Smooth muscle cell (in vitro differentiated cells): Measurements from ENCODE around the gene NUB1. TPM values are rescaled to one million over a fixed set of nuclear protein-coding genes. Genes with fewer than 3 reads are reported as not detected.

Experiments
- DNase-seq: peaks from one replicate; lab custom pipeline; 2025; ENCODE audit not compliant: unreplicated experiment; lab: John Stamatoyannopoulos, UW
- H2AFZ ChIP-seq: fragments of 200-600 bp; sonication (generic); 2 replicates; pipeline ENCODE4 v1.6.0; 2016; ENCODE audit warnings: antibody characterized with exemption, low read depth, mild to moderate bottlenecking
- H3F3A ChIP-seq: fragments of 200-600 bp; sonication (generic); 2 replicates; pipeline ENCODE4 v1.6.0; 2017; ENCODE audit warnings: antibody characterized with exemption, low read depth
- H3K27ac ChIP-seq: fragments of 200-600 bp; sonication (generic); 2 replicates; pipeline ENCODE4 v1.5.1; 2016; ENCODE audit warnings: low read depth, mild to moderate bottlenecking
- H3K27me3 ChIP-seq: fragments of 200-600 bp; sonication (generic); 2 replicates; pipeline ENCODE4 v1.6.1; 2016; ENCODE audit warnings: low read depth, mild to moderate bottlenecking
- H3K36me3 ChIP-seq: fragments of 200-600 bp; sonication (generic); 2 replicates; pipeline ENCODE4 v1.5.1; 2016; ENCODE audit warnings: low read depth
- H3K4me1 ChIP-seq: fragments of 200-600 bp; sonication (generic); 2 replicates; pipeline ENCODE4 v1.5.1; 2016; ENCODE audit warnings: low read depth
- H3K4me2 ChIP-seq: fragments of 200-600 bp; sonication (generic); 2 replicates; pipeline ENCODE4 v1.6.0; 2016; ENCODE audit warnings: mild to moderate bottlenecking
- H3K4me3 ChIP-seq: fragments of 200-600 bp; sonication (generic); 2 replicates; pipeline ENCODE4 v1.5.1; 2016; ENCODE audit warnings: mild to moderate bottlenecking
- H3K79me2 ChIP-seq: fragments of 200-600 bp; sonication (generic); 2 replicates; pipeline ENCODE4 v1.6.0; 2016; ENCODE audit warnings: low read depth, mild to moderate bottlenecking
- H3K9ac ChIP-seq: fragments of 200-600 bp; sonication (generic); 2 replicates; pipeline ENCODE4 v1.6.0; 2016; ENCODE audit warnings: low read depth
- H3K9me3 ChIP-seq: fragments of 200-600 bp; sonication (generic); replicated peaks from 2 replicates; pipeline ENCODE4 v1.5.1; 2016; ENCODE audit warnings: low read depth
- H4K20me1 ChIP-seq: fragments of 200-600 bp; sonication (generic); 2 replicates; pipeline ENCODE4 v1.6.0; 2016; ENCODE audit warnings: low read depth
- WGBS: methylation state at CpG from one replicate; pipeline ENCODE4 v1.1.7; 2016; ENCODE audit warnings: low lambda C conversion rate; 5-methylcytosine and 5-hydroxymethylcytosine counted together
- polyA plus RNA-seq: library from polyadenylated mRNA; unstranded; fragments of >200 nt; fragmentation: Nextera tagmentation; extraction: Ambion mirVana; gene quantifications from 2 replicates; pipeline ENCODE4 v1.2.1, GENCODE V29; 2016
- total RNA-seq: library from RNA; depleted of rRNA; stranded (reverse); fragments of >200 nt; gene quantifications from 2 replicates; pipeline ENCODE4 v1.2.3, GENCODE V29; 2014
- TF ChIP-seq, protein P1 (sequence below): fragments of 200-600 bp; sonication (generic); IDR thresholded peaks from 2 replicates; pipeline ENCODE4 v1.5.1; 2017; ENCODE audit warnings: borderline replicate concordance, mild to moderate bottlenecking, antibody characterized with exemption; ENCODE audit not compliant: insufficient read depth, poor library complexity, severe bottlenecking

Gene NUB1
- total and polyA plus RNA-seq, 2 experiments from 2014 or later, result 28.5 to 36.9 TPM

- H3K4me2 ChIP-seq, result no peak overlapping the region
- H4K20me1 ChIP-seq, result peaks cover 5% of the 10 kb centered on the region
- DNase-seq, result no peak
- WGBS, result 96% methylated on average over 12 of the region's 12 CpGs
- H3K36me3 ChIP-seq, result no peaks in the 10 kb centered on the region
- no peak overlapping the region for H3K27ac ChIP-seq
- peaks cover 18% of the 10 kb centered on the region for H3K27me3 ChIP-seq
- H3K4me3 ChIP-seq, result no peak overlapping the region
- H3K4me1 ChIP-seq, result peaks cover 8% of the 10 kb centered on the region
- no peaks in the 10 kb centered on the region for H3F3A ChIP-seq
- TF ChIP-seq, protein P1, sequence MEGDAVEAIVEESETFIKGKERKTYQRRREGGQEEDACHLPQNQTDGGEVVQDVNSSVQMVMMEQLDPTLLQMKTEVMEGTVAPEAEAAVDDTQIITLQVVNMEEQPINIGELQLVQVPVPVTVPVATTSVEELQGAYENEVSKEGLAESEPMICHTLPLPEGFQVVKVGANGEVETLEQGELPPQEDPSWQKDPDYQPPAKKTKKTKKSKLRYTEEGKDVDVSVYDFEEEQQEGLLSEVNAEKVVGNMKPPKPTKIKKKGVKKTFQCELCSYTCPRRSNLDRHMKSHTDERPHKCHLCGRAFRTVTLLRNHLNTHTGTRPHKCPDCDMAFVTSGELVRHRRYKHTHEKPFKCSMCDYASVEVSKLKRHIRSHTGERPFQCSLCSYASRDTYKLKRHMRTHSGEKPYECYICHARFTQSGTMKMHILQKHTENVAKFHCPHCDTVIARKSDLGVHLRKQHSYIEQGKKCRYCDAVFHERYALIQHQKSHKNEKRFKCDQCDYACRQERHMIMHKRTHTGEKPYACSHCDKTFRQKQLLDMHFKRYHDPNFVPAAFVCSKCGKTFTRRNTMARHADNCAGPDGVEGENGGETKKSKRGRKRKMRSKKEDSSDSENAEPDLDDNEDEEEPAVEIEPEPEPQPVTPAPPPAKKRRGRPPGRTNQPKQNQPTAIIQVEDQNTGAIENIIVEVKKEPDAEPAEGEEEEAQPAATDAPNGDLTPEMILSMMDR, result no peak
- H3K79me2 ChIP-seq, result no peaks in the 10 kb centered on the region
- H3K9me3 ChIP-seq, result no peaks in the 10 kb centered on the region
- no peak overlapping the region for H3K9ac ChIP-seq
- H2AFZ ChIP-seq, result no peak overlapping the region
These were observed 35.8 kb downstream of the NUB1 start for GRCh38 chr7:151377406-151377805.

DNA sequence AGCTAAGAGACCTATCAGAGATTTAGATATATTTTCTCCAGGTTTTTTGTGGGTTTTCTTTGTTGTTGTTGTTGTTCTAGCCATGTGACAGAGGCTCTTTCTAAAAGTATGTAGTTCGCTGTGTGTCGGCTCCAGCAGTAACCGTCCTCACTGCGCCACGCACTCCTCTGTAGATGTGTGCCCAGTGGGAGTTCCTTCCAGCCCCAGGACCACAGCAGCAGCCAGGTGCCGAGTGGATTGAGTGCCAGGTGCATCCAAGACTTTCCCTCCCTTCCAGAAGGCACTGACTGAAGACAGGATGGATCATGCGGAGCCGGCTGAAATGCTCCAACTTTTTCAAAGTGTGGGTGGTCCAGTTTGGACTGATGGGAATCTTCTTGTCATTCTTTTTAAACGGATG lies 36.4 kb downstream of the NUB1 start:
- H3K36me3 ChIP-seq, result no peaks in the 10 kb centered on the region
- no peak overlapping the region for H3K4me3 ChIP-seq
- H3F3A ChIP-seq, result no peaks in the 10 kb centered on the region
- TF ChIP-seq, protein P1, result no peak
- peaks cover 8% of the 10 kb centered on the region for H3K4me1 ChIP-seq
- 97% methylated on average over 9 of the region's 9 CpGs for WGBS
- H3K79me2 ChIP-seq, result no peaks in the 10 kb centered on the region
- H3K27ac ChIP-seq, result no peak overlapping the region
- no peak overlapping the region for H3K9ac ChIP-seq
- H3K9me3 ChIP-seq, result no peaks in the 10 kb centered on the region
- DNase-seq, result no peak
- no peak overlapping the region for H3K4me2 ChIP-seq
- H3K27me3 ChIP-seq, result peaks cover 24% of the 10 kb centered on the region
- no peak overlapping the region for H2AFZ ChIP-seq
- H4K20me1 ChIP-seq, result no peaks in the 10 kb centered on the region

- 90% methylated on average over 17 of the region's 17 CpGs for WGBS
- Histone ChIP-seq H3K27me3 (peaks cover 30% of the 10 kb centered on the region), H3K4me1 (peaks cover 8% of the 10 kb centered on the region), H3K9me3 (no peaks in the 10 kb centered on the region), H3K4me2 (no peak overlapping the region), H4K20me1 (no peaks in the 10 kb centered on the region), H3K9ac (no peak overlapping the region), H3K27ac (no peak overlapping the region), H3K36me3 (no peaks in the 10 kb centered on the region), H3F3A (no peaks in the 10 kb centered on the region), H3K79me2 (no peaks in the 10 kb centered on the region), H3K4me3 (no peak overlapping the region), H2AFZ (no peak overlapping the region)
- no peak for DNase-seq
- TF ChIP-seq, protein P1, result no peak
These were observed 37.0 kb downstream of the NUB1 start for GRCh38 chr7:151378496-151379192.

DNA sequence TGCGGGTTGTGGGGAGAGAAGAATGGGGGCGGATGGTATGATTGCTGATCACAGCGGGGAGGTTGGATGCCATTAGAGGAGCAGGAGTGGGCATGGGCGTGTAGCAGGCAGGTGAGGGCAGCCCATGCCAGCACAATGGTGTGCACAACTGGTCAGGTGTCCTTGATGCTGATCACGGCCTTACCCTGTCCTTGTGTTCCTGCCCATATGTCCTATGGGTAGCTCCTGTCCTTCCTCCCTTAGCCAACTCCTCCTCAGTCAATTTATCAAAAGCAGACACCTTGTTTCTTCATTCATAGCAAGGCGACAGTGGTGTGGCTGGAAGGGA lies 37.5 kb downstream of the NUB1 start:
- no peaks in the 10 kb centered on the region for H3K79me2 ChIP-seq
- H3K27ac ChIP-seq, result no peak overlapping the region
- peaks cover 8% of the 10 kb centered on the region for H3K4me1 ChIP-seq
- no peaks in the 10 kb centered on the region for H4K20me1 ChIP-seq
- H3K9me3 ChIP-seq, result no peaks in the 10 kb centered on the region
- H3K4me3 ChIP-seq, result no peak overlapping the region
- TF ChIP-seq, protein P1, result no peak
- H3K27me3 ChIP-seq, result peaks cover 35% of the 10 kb centered on the region
- no peaks in the 10 kb centered on the region for H3K36me3 ChIP-seq
- no peak overlapping the region for H3K9ac ChIP-seq
- WGBS, result 93% methylated on average over 5 of the region's 6 CpGs
- DNase-seq, result no peak
- no peaks in the 10 kb centered on the region for H3F3A ChIP-seq
- no peak overlapping the region for H2AFZ ChIP-seq
- H3K4me2 ChIP-seq, result no peak overlapping the region
